Fibroblast of gingiva (primary cell): ENCODE measurements around the gene ERBB4.
"Not testable (repeated sequence)": the region's sequence is repeated elsewhere in the genome, so short reads cannot be mapped to it uniquely, and the experiment has no call there.

ENCODE experiments used
- DNase-seq: peaks from one replicate; pipeline ENCODE4 v3.0.0-alpha.2; 2011; ENCODE audit warnings: low read depth

The ERBB4 gene

DNA sequence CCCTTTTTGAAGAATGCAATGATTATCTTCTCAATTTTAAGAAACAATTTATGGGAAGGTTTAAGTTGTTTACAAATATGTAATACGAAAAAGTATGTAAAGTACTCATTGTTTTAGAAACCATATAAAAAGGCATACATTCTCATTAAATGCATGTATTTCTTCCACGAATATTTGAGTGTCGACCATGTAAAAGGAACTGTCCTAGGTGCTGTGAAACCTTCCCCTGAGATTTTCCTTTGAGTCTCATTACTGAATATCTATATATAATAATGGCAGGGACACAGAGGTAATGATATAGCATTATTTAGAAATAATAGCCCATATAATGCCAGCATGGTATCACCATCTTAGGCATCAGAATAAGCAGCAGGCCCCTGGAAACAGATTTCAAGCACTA is 239.3 kb downstream of the ERBB4 start:
- no peak for DNase-seq

DNA sequence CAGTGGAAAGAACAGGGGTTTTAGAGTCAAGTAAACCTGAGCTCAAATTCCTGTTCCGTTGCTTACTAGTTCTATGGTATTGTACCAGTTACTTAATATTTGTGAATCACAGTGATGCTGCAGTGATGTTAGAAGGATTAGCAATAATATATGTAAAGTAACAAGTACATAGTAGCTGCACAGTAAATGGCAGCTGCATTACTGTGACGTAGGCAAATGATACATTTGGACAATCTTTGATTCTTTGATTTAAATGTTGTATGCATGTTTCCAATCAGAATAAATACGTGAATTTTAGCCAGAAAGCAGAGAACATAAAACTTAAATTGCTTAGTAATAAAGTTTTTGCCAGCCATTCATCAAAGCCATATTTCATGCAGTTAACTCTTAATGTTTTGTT is 243.0 kb downstream of the ERBB4 start:
- no peak for DNase-seq

DNA sequence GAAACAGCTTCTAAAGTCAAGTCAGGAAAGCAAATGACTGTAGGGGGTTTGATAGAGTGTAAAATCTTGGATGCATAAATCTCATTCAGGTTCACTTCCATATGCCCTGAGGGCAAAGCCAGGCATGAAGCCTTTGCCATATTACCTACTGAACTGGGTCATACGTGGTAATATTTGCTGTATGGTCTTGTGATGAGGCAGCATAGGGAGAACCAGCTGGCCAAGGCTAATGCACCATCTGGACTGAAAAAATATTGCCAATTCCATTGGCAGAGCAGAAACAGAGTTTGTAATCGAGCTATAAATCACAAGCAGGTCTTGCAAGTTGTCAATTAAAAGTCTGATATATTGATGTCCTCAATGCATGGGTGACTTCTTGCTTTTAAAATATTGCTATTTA is 243.8 kb downstream of the ERBB4 start:
- DNase-seq, result no peak

DNA sequence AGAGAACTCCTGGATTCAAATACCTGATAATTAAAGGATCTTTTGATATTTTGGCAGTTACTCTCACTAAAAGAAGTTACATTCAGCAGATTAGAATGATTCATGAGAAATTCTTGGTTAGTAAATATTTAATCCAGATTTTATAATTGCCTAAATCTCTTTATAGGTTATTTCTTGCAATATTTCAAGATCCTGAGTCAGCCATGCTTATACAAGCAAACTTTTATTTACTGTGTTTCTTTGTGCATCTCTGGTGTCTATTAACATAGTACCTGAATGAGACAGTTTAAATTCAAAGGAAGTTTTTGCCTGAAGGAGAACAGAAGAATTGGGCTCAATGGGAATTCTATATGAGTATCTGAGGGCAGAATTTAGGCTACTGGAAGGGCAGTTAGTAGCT is 249.3 kb downstream of the ERBB4 start:
- no peak for DNase-seq

DNA sequence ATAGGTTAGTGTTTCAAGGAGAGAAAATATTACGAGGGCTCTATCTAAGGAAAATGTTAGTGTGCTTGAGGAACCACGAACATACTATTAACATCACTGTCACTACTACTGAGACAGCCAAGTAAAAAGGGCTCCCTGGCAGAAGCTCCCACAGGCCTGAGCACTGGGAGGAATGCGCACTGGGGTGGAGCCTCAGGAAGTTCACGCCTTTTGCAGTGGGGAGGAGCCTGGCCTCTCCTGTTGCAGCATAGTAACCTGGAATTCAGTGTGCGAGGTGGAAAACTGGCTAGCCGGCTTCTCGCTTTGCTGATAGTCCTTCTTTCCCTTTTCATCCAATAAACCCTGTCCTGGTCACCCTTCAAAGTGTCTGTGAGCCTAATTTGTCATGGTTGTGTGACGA is 250.3 kb downstream of the ERBB4 start:
- no peak for DNase-seq

DNA sequence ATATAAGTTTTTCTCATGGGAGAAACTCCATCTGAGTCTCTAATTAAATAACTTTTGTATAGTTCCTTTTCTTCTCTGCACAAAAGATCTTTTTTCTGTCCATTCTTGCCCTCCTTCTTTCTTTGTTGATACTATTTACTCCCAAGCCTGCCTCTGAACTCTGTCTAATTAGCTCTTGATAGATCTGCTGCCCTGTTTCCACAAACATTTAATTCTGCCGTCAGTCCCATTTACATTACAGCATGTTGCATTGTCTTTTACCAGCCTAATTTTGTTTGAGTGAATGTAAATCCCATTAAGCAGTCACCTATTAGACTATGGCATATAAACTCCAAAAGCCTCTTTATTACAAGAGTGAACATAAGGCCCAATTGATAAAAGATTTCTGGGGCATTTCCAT is 254.4 kb downstream of the ERBB4 start:
- no peak for DNase-seq

DNA sequence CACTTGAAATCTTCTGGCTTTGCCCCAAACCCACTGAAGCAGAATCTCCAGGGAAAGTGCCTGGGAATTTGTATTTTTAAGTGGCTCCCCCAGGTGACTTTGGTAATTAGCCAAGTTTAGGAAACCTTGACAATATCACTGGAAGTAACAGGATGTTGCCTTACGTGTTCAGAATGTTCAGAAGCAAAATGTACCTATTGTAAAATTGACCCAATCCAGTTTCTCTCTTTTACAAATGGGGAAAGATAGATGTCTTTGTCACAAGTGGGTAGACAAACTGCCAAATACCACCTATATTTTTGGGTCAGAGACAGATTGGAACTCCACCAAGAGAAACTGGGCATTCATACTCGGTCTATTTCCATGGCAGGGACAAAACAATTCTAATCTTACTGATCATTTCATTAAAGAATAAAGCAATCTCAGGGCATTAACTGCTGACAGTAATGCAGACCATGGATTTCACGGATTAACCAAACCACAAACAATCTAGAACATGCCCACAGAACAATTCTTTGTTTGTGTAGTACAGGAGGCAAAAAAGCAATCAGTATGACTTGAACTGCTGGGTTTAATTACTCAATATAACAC is 255.8 kb downstream of the ERBB4 start:
- no peak for DNase-seq

DNA sequence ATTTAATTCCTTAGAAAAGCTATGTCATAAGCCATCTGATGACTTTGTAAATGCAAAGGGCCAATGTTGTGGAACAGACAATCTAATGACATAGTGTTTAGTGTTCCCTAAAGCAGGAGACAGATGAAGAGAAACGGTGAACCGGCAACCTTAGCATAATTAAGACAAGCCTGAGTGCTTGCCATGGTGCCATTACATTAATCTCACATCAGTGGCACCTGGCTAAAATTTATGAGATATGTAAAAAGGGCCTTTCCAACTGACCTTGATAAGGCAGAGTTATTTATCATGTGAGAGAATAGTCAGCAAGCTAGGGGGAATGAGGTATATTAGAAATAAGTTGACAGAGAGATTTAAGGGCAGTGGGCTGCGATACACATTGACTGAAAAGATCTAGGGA is 261.8 kb downstream of the ERBB4 start:
- DNase-seq, result no peak

DNA sequence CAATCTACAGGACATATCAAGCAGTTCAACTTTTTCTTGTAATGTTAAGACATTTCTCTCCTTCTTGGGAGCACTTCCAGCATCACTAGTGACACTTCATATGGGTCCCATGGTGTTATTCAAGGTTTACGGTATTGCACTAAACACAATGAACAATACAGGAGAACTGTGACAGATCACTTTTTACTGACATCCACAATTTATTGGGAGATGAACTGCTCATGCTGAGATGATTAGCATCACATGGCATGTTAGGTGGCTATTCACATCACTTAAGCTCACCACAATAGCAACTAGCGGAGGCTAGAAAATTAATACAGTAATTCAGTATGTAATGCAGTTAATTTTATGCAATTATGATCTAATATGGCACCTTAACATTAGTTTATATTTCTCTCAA is 264.4 kb downstream of the ERBB4 start:
- no peak for DNase-seq

DNA sequence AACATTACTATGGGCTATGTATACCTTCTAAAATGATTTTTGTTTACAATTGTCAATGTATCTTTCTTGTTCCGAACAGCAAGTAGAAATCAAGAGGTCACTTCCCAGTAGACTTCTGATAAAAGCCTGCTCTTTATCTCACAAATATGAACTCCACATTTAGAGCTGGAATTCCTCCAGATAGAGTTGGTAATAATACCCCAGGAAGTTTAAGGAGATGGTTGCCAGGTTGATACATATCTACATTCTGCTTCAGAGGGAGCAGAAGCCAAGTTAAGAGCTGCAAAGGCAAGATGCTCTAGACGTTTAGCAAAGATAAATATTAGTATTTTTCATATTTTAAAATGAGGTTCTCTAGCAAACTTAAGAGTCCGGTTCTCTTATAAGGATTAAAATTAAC is 267.0 kb downstream of the ERBB4 start:
- no peak for DNase-seq

DNA sequence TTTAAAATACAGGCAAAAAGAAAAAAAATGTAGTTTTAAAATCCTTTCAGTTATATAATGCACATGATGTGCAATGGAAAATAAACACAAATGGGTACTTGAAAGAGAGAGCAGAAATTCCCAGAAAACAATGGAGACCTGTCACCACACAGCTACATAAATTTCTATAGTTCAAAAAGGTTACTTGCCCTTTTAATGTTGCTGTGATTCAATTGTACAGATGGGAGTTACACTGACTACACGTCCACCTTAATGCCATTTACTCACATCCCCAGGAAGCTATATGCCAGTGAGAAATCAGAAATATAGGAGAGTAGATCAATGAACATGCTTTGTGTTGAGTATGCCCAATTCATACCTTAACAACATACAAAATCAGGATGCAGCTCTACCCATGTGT is 269.6 kb downstream of the ERBB4 start:
- DNase-seq, result no peak

DNA sequence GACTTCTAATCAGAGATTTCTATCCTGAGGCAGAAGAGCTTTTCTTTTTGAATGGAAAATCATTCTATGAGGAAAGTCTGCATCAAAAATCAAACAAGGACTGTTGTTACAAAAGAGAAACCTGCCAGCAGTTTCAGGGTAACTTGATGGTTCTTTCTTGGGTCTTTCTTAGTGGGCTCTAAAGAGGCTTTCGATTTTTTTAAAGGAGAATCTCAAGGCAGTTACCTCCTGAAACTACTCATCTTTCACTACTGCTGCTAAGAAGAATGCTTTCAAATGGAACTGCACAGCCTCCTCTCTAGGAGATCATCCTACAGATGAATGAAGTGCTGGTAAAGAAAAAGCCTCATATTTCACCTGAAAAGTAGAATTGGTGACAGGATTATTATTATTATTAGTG is 272.3 kb downstream of the ERBB4 start:
- DNase-seq, result no peak

DNA sequence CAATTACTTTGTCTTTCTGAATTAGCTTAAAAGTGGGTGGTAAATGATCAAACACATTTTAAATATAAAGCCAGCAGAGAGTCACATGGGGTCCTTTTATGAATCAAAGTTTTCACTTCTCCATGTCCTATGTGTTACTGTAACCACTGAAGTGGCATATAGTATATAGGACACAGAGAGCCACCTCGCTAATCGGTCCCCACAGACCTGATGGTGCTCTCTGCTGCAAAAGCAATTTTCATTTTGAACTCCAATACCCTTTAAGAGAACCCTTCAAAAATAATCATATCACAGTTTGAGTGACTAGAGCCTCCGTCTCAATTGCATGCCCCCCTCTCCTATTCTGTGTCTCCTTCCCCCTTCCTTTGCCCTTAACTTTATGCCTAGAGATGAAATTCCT is 272.8 kb downstream of the ERBB4 start:
- DNase-seq, result no peak

DNA sequence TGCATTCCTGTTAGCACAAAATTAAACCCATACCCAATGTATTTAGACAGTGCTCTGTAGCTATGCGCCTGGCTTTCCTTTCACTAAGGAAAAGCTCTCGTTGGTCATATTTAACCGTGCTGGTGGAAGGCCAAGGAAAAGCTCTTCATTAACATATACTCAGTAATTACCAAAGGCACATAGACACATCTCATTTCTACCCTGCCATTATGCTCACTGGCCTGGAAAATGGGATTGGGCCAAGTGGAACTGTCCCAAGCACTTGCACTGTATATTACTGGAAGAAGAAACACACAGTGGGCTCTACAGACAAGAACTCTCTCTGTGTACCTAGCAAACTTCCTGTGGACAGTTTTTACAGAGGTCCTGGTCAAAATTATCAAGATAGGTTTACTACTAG is 274.4 kb downstream of the ERBB4 start:
- DNase-seq, result no peak

DNA sequence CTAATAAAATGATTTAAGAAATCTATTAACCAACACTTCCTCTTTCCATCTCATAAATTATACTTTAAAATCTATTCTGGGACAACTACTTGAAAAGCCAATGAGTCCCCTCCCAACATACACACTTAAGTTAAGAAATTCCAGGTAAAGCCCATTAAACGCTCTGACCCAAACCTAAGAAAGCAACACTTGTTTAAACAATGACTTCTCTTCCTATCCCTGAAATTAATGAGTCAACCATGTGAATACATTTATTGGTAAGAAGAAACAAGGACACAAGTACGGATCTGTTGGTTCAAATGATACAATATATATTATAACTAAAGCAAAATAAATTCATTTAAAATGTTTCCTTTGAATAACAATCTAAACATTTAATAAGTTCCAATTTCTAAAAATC is 279.4 kb downstream of the ERBB4 start:
- DNase-seq, result no peak

DNA sequence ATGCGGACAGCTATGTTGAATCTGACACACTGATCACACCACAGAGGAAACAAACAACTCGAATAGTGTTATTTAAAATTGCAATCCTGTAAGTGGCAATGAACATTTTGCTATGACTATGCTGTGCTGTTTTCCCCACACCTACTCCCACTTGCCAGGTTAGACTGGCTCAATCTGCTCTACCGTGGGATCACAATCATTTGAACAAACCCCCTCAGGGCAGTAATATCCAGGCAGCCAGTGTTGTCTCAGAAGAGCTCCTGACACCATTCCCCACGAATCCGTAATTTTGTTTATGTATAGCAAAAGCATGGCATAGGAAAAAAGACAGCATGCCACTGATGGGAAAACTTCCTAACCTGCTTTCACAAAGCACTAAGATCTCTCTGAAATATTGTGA is 284.3 kb downstream of the ERBB4 start:
- DNase-seq, result no peak

DNA sequence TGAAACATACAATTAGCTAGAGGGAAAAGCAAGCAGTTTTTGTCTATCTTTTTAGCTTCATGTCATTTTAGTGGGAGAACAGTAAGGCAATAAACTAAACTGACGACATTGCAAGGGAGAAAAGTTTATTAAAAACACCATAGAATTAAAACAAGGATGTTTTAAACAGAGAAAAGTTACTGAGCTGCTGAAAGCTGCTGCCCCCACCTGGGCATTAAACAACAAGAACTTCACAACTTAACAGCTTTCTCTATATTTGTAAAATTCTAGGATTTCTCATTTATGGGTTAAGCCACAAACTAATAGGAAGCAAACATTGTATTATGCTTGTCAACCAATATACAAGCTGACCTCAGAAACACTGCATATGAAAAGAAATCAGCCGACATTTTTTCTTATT is 289.2 kb downstream of the ERBB4 start:
- DNase-seq, result peak; percentile 37

DNA sequence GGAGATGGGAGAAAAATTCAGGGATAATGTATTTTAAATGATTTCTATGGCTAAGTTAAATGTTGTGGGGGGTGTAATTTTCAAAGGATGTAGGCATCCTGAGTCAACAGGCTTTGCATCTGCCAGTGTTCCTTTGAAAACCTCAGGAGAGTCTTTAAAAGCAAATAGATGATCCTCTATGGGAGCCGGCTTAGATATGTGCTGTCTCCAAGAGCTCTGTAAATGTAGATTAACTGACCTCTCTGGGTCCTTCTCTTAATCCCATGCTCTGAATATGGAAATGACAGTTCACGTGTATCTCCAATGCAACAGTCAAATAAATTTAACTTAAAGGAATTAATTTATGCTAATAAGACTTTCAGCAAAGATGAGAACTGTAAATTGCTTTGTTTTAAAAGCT is 292.7 kb downstream of the ERBB4 start:
- DNase-seq, result no peak

DNA sequence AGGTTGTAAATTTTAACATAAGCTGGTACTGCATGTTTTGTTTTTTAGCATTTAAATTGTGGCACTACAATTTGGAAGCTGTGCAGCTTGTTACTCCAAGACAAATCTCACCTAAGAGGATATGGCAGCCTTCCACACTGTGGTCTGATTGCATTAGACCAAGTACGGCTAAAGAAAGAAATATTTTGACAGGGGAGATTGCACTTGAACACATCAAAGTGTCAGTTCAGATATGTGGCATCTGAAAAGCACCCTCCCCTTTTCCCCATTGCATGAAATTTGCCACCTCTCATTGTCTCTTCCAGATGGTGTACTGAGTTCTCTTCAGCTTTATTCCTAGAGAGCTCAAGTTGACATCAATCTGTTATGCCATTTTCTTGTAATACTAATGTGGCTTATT is 295.9 kb downstream of the ERBB4 start:
- DNase-seq, result no peak

DNA sequence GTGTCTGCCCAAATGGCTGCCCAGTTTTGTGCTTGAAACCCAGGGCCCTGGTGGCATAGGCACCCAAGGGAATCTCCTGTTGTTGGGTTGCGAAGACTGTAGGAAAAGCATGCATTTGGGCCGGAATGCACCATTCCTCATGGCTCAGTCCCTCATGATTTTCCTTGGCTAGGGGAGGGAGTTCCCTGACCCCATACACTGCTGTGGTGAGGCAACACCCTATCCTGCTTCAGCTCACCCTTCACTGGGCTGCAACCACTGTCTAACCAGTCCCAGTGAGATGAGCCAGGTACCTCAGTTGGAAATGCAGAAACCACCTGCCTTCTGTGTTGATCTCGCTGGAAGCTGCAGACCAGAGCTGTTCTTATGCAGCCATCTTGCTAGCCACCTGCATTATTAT is 300.4 kb downstream of the ERBB4 start:
- DNase-seq, result not testable (repeated sequence)

DNA sequence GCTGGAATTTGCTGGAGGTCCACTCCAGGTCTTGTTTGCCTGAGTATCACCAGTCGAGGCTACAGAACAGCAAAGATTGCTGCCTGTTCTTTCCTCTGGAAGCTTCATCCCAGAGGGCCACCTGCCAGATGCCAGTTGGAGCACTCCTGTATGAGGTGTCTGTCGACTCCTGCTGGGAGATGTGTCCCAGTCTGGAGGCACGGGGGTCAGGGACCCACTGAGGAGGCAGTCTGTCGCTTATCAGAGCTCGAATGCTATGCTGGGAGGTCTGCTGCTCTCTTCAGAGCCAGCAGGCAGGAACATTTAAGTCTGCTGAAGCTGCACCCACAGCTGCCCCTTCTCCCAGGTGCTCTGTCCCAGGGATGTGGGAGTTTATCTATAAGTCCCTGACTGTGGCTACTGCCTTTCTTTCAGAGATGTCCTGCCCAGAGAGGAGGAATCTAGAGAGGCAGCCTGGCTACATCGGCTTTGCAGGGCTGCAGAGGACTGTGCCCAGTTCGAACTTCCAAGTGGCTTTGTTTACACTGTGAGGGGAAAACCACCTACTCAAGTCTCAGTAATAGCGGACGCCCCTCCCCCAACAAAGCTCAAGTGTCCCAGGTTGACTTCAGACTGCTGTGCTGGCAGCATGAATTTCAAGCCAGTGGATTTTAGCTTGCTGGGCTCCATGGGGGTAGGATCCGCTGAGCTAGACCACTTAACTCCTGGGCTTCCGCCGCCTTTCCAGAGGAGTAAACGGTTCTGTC is 301.1 kb downstream of the ERBB4 start:
- DNase-seq, result no peak

DNA sequence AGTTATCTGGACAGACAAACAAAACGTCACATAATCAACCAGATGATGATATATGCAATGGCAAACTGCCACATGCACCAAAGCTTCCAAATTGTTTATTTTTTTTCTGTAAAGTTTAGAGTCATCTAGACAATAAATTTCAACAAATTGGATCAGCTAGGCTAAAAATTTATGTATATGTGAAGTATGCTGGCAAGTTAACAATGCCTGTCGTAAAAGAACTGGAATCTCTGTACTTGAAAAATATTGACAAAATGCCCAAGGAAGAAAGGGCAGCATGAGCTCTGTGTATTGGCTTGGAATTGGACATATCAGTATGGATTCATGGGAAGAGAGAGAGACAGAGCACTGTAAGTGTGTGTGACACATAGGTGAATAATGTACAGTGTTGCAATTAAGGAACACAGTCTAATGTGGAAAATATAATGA is 309.8 kb downstream of the ERBB4 start:
- peak; percentile 17 for DNase-seq

DNA sequence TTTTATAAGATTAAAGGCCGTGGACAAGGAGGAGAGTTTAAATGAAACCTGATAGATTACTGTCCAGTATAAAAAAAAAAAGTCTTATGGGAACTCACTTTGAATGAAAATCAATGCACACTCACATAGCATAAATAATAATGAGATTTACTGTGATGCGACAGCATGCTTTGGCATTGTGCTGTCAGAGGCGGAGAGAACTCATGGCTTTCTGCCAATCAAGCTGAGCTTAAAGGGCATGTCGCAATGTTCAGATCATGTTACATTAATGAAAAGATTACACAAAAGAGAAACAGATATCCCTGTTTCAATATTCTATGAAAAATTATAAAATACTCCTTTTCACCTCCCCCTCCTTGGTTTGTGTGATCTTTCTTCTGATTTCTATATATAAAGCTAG is 310.8 kb downstream of the ERBB4 start:
- DNase-seq, result peak; percentile 91

DNA sequence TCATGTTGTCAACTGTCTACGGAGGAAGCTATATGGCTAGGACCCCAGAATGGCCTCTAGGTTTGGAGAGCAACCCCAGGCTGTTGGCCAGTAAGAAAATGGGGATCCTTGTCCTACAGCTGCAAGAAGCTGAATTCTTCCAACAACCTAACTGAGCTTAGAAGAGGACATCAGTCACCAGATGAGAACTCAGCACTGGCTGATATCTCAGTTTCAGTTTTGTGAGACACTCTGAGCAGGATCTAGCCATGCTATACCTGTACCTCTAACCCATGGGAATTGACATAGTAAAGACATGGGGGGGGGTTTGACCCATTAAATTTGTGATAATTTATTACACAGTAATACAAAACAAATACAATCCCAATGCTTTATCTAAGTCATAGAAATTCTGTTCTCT is 312.5 kb downstream of the ERBB4 start:
- no peak for DNase-seq
